ENCODE results near the gene XPC.

- TF ChIP-seq CTCF (IDR thresholded peaks at IDR 0.05) (peak in 1 of 6 experiments; percentile 12), POLR2A (IDR thresholded peaks at IDR 0.05) (peak in 3 of 4 donors; percentile 72 to 97 (median 97))
Measured at GRCh38 chr3:14178247-14179113, at the start of gene XPC, which contains the start of gene LSM3.
